Esophagus mucosa (tissue), 1 donor: ENCODE measurements around the gene CSNK1G1. TPM values are rescaled to one million over a fixed set of nuclear protein-coding genes. Genes with fewer than 3 reads are reported as not detected.

Experiments
- ATAC-seq: fragments of 200-7000 bp; cut with Tn5 transposase; one replicate; pipeline ENCODE4 v1.9.1; 2020
- total RNA-seq: library from RNA; stranded (reverse); gene quantifications from one replicate; pipeline ENCODE4 v1.2.4, GENCODE V29; 2023
- donor health status: DM: yes; HTN: yes; CAD: no.

CSNK1G1 gene
- total RNA-seq, 1 donor from 2014 or later = 17.3 TPM

- ATAC-seq = peak; percentile 5
Measured at GRCh38 chr15:64151727-64152506, 204.1 kb downstream of the CSNK1G1 start, which contains the start of gene SNX22. TSS of gene SNX22 (plus strand) at chr15:64151731. CDS start at chr15:64151776, 45 bp downstream.

GRCh38 chr15:64149893-64150578 is 205.9 kb downstream of the CSNK1G1 start:
- ATAC-seq = no peak

- no peak for ATAC-seq
Measured at GRCh38 chr15:64149424-64149823, 206.5 kb downstream of the CSNK1G1 start.

- ATAC-seq = no peak
Measured at GRCh38 chr15:64148581-64148980, 207.4 kb downstream of the CSNK1G1 start.

- ATAC-seq = no peak
Measured at GRCh38 chr15:64148168-64148567, 207.8 kb downstream of the CSNK1G1 start.

GRCh38 chr15:64146885-64147681 is 208.9 kb downstream of the CSNK1G1 start:
- no peak for ATAC-seq

- ATAC-seq = no peak
Measured at GRCh38 chr15:64146520-64146884, 209.5 kb downstream of the CSNK1G1 start.

- ATAC-seq = no peak
Measured at GRCh38 chr15:64146041-64146440, 209.9 kb downstream of the CSNK1G1 start.

- ATAC-seq = peak; percentile 81
Measured at GRCh38 chr15:64144565-64145281, 211.2 kb downstream of the CSNK1G1 start.

- no peak for ATAC-seq
Measured at GRCh38 chr15:64144192-64144564, 211.8 kb downstream of the CSNK1G1 start.

GRCh38 chr15:64143276-64143675 is 212.7 kb downstream of the CSNK1G1 start:
- no peak for ATAC-seq

GRCh38 chr15:64141798-64142512 is 214.0 kb downstream of the CSNK1G1 start:
- ATAC-seq = no peak

- no peak for ATAC-seq
Measured at GRCh38 chr15:64138331-64138941, 217.5 kb downstream of the CSNK1G1 start.

- peak; percentile 28 for ATAC-seq
Measured at GRCh38 chr15:64137226-64137833, 218.6 kb downstream of the CSNK1G1 start.

GRCh38 chr15:64136347-64136746 is 219.6 kb downstream of the CSNK1G1 start:
- no peak for ATAC-seq

- peak; percentile 72 for ATAC-seq
Measured at GRCh38 chr15:64134345-64134829, 221.6 kb downstream of the CSNK1G1 start.

GRCh38 chr15:64133623-64134344 is 222.2 kb downstream of the CSNK1G1 start:
- no peak for ATAC-seq

GRCh38 chr15:64132217-64132616 is 223.8 kb downstream of the CSNK1G1 start:
- peak; percentile 70 for ATAC-seq

GRCh38 chr15:64131547-64131946 is 224.4 kb downstream of the CSNK1G1 start:
- ATAC-seq = no peak

- no peak for ATAC-seq
Measured at GRCh38 chr15:64130159-64130558, 225.8 kb downstream of the CSNK1G1 start.
